ENCODE results near the gene POU2F3.

The POU2F3 gene

GRCh38 chr11:120197251-120197891 lies 42.6 kb upstream of the POU2F3 start:
- no peak overlapping the region for H3K4me3 ChIP-seq (ENCODE audit: low read length)
- no peak for TF ChIP-seq CTCF (IDR thresholded peaks at IDR 0.05; ENCODE audit: insufficient read depth, low read depth, low read length, missing control alignments)
- no peak for DNase-seq (ENCODE audit: low read depth)

GRCh38 chr11:120197977-120198376 lies 42.0 kb upstream of the POU2F3 start:
- no peak for TF ChIP-seq CTCF (IDR thresholded peaks at IDR 0.05; ENCODE audit: insufficient read depth, low read depth, low read length, missing control alignments)
- DNase-seq (ENCODE audit: low read depth) = no peak
- no peak overlapping the region for H3K4me3 ChIP-seq (ENCODE audit: low read length)

GRCh38 chr11:120198403-120198786 lies 41.5 kb upstream of the POU2F3 start:
- no peak for DNase-seq (ENCODE audit: low read depth)
- no peak for TF ChIP-seq CTCF (IDR thresholded peaks at IDR 0.05; ENCODE audit: insufficient read depth, low read depth, low read length, missing control alignments)
- no peak overlapping the region for H3K4me3 ChIP-seq (ENCODE audit: low read length)

GRCh38 chr11:120198787-120199469 lies 41.0 kb upstream of the POU2F3 start:
- DNase-seq (ENCODE audit: low read depth) = no peak
- TF ChIP-seq CTCF (IDR thresholded peaks at IDR 0.05; ENCODE audit: insufficient read depth, low read depth, low read length, missing control alignments) = no peak
- H3K4me3 ChIP-seq (ENCODE audit: low read length) = no peak overlapping the region

GRCh38 chr11:120199613-120200012 lies 40.3 kb upstream of the POU2F3 start:
- H3K4me3 ChIP-seq (ENCODE audit: low read length) = no peak overlapping the region
- TF ChIP-seq CTCF (IDR thresholded peaks at IDR 0.05; ENCODE audit: insufficient read depth, low read depth, low read length, missing control alignments) = no peak
- no peak for DNase-seq (ENCODE audit: low read depth)

GRCh38 chr11:120200677-120201076 lies 39.3 kb upstream of the POU2F3 start:
- no peak for TF ChIP-seq CTCF (IDR thresholded peaks at IDR 0.05; ENCODE audit: insufficient read depth, low read depth, low read length, missing control alignments)
- H3K4me3 ChIP-seq (ENCODE audit: low read length) = no peak overlapping the region
- no peak for DNase-seq (ENCODE audit: low read depth)

GRCh38 chr11:120201653-120202052 lies 38.3 kb upstream of the POU2F3 start:
- no peak overlapping the region for H3K4me3 ChIP-seq (ENCODE audit: low read length)
- TF ChIP-seq CTCF (IDR thresholded peaks at IDR 0.05; ENCODE audit: insufficient read depth, low read depth, low read length, missing control alignments) = no peak
- no peak for DNase-seq (ENCODE audit: low read depth)

Data from epithelial cell of esophagus (primary cell).